Stomach (tissue), 9 donors: Measurements from ENCODE around the gene TPP2. TPM values are rescaled to one million over a fixed set of nuclear protein-coding genes. Genes with fewer than 3 reads are reported as not detected.
A peak's percentile ranks its signal among the peaks of the same experiment; 100 is the strongest.

Experiments
- DNase-seq, 2 donors: peaks; one replicate each; pipeline versions ENCODE4 v3.0.0 to v3.0.0-alpha.2; 2013 to 2019
- H3K27ac ChIP-seq, 5 donors: fragments of 200-600 bp in 4 of 5; sonication (generic) in 4 of 5; one replicate each; pipeline ENCODE4 v1.5.1; 2013 to 2019; ENCODE audit warnings: mild to moderate bottlenecking in 1 of 5, moderate library complexity in 1 of 5
- H3K27me3 ChIP-seq, 3 donors: fragments of 200-600 bp; sonication (generic); one replicate each; pipeline ENCODE4 v1.5.1; 2017 to 2019; ENCODE audit warnings: mixed run types in 1 of 3
- H3K36me3 ChIP-seq, 4 donors: fragments of 200-600 bp; sonication (generic); 1 replicate in 3 of 4; 2 replicates in 1 of 4; pipeline ENCODE4 v1.5.1; 2016 to 2019
- H3K4me1 ChIP-seq, 4 donors: fragments of 200-600 bp; sonication (generic); one replicate each; pipeline ENCODE4 v1.5.1; 2016 to 2019
- H3K4me3 ChIP-seq, 4 donors: fragments of 200-600 bp; sonication (generic) in 3 of 4; one replicate each; pipeline ENCODE4 v1.5.1; 2016 to 2019; ENCODE audit warnings: mild to moderate bottlenecking in 1 of 4
- H3K9me3 ChIP-seq, 4 donors: fragments of 200-600 bp; sonication (generic); one replicate each; pipeline ENCODE4 v1.5.1; 2016 to 2019
- EP300 ChIP-seq: sonication (generic); formaldehyde crosslinking; IDR thresholded peaks from one replicate; pipeline ENCODE4 v1.6.1; 2017; ENCODE audit warnings: antibody characterized with exemption
- POLR2A ChIP-seq, 4 donors: fragments of 450-650 bp; IDR thresholded peaks; one replicate each; pipeline ENCODE4 v1.6.1; 2016; ENCODE audit warnings: antibody characterized with exemption in 4 of 4, control low read depth in 2 of 4, mild to moderate bottlenecking in 1 of 4, moderate library complexity in 1 of 4
- POLR2AphosphoS5 ChIP-seq, 3 donors: sonication (generic); formaldehyde crosslinking; IDR thresholded peaks; one replicate each; pipeline ENCODE4 v1.6.1; 2016; ENCODE audit warnings: antibody characterized with exemption in 3 of 3
- WGBS, 5 donors: extraction: QIAGEN DNeasy Blood & Tissue Kit in 3 of 5; methylation state at CpG; one replicate each; pipeline versions ENCODE4 v1.1.5 to v1.1.7; 2013 to 2018; 5-methylcytosine and 5-hydroxymethylcytosine counted together
- intact Hi-C: fragments of 100-400 bp; cut with DNase I; formaldehyde crosslinking; loops from one replicate; pipeline ENCODE4 v1.15.1; 2023; ENCODE audit warnings: low total_unique reads
- polyA plus RNA-seq, 3 donors: library from polyadenylated mRNA; stranded (reverse); fragments of 200-250 nt; gene quantifications; one replicate each; pipeline ENCODE4 v1.2.3, GENCODE V29; 2013
- total RNA-seq, 5 donors: library from RNA; depleted of rRNA; stranded (reverse); fragments of >200 nt; gene quantifications; one replicate each; pipeline versions ENCODE4 v1.1.0 to v1.2.3, GENCODE V29; 2014 to 2016
- TF ChIP-seq, protein P1 (sequence below), 7 experiments: fragments of 450-650 bp in 4 of 7; fragments of 200-600 bp in 3 of 7; sonication (generic) in 3 of 7; IDR thresholded peaks; one replicate each; pipeline ENCODE4 v1.5.1; 2016 to 2019; ENCODE audit warnings: antibody characterized with exemption in 7 of 7, control low read depth in 2 of 7, mild to moderate bottlenecking in 1 of 7
- donor health status: healthy with polysubstance abuse.
- donor health status: Bipolar disorder and iron deficiency.
- donor health status: healthy.

TPP2 gene
- total and polyA plus RNA-seq, 8 donors: 10.1 to 103 (median 26.1) TPM

DNA sequence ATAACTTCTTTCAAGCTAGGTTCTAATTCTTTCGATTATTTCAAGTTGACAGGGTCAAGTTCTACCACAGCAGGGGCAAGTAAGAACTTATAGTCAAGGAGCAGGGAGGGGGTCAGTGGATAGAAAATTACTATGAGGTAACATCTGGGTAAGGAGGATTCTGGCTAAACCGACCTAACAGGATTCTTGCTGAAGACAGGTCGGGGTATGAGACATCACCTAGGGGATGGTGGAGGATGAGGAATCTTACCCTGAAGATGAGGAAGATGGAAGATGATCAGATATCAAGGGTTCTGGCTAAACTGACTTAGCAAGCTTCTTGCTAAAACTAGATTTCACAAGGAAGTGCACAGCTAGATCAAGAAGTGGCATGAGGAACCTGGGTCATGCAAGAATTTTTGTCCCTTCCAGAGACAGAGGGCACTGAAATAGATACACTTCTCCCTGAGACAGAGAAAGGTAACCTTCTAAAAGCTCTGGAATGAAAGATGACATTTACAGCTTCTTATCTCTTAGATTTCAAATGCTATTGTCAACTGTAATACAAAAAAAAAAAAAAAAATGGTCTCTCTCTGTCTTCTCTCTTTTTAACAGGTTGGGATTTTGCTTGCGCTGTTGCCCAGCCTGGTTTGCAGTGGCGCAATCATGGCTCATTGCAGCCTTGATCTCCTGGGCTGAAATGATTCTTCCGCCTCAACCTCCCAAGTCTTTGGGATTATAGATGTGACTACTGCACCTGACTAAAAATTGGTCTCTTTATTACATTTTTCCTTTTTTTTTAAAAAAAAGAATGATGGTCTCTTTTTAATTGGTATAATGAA is 107.7 kb downstream of the TPP2 start:
- H3K27me3 ChIP-seq: no peaks in the 10 kb centered on the region
- TF ChIP-seq POLR2AphosphoS5 (IDR thresholded peaks at IDR 0.05) (no peak), POLR2A (IDR thresholded peaks at IDR 0.05) (no peak), EP300 (no peak)
- TF ChIP-seq, protein P1, sequence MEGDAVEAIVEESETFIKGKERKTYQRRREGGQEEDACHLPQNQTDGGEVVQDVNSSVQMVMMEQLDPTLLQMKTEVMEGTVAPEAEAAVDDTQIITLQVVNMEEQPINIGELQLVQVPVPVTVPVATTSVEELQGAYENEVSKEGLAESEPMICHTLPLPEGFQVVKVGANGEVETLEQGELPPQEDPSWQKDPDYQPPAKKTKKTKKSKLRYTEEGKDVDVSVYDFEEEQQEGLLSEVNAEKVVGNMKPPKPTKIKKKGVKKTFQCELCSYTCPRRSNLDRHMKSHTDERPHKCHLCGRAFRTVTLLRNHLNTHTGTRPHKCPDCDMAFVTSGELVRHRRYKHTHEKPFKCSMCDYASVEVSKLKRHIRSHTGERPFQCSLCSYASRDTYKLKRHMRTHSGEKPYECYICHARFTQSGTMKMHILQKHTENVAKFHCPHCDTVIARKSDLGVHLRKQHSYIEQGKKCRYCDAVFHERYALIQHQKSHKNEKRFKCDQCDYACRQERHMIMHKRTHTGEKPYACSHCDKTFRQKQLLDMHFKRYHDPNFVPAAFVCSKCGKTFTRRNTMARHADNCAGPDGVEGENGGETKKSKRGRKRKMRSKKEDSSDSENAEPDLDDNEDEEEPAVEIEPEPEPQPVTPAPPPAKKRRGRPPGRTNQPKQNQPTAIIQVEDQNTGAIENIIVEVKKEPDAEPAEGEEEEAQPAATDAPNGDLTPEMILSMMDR (IDR thresholded peaks at IDR 0.05): no peak

DNA sequence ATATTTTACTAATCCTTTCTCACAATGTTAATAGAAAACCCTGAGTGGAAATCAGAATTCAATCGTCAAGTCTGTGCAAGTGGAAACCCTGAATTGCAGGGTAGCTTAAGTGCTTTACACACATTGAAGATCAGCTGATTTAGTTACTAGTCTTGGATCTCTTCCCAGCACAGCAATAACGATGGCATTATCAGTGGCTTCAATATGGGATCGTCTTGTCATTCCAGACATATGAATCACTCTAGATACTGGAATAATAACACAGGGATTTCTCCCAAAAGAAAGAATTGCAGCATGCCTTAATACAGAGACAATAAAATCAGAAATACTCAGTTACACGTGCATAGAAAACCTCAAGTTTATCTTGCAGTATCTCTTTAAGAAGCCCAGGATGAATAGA is 110.7 kb downstream of the TPP2 start:
- H3K4me3 ChIP-seq: no peak overlapping the region
- TF ChIP-seq, protein P1 (IDR thresholded peaks at IDR 0.05): no peak
- TF ChIP-seq POLR2AphosphoS5 (IDR thresholded peaks at IDR 0.05): no peak
- TF ChIP-seq POLR2A (IDR thresholded peaks at IDR 0.05): no peak
- no peaks in the 10 kb centered on the region for H3K4me1 ChIP-seq
- DNase-seq: peak in 1 of 2 donors; percentile 12
- WGBS, 5 donors: 26 to 42% (median 34%) methylated on average over 4 of the region's 4 CpGs
- H3K36me3 ChIP-seq: no peaks in the 10 kb centered on the region
- intact Hi-C loops: no loop called here
- no peak overlapping the region for H3K27ac ChIP-seq
- no peaks in the 10 kb centered on the region for H3K27me3 ChIP-seq
- H3K9me3 ChIP-seq: peaks cover 0 to 12% (median 6%) of the 10 kb centered on the region in 4 donors

More for the DNA sequence above, 107.7 kb downstream of the TPP2 start:
- Histone ChIP-seq H3K4me3 (no peak overlapping the region), H3K4me1 (no peaks in the 10 kb centered on the region), H3K36me3 (no peaks in the 10 kb centered on the region), H3K27ac (no peak overlapping the region), H3K9me3 (peaks cover 0 to 7% (median 6%) of the 10 kb centered on the region in 4 donors)
- DNase-seq: no peak
- WGBS, 5 donors: 74 to 82% (median 79%) methylated on average over 6 of the region's 6 CpGs
- intact Hi-C loops: no loop called here

DNA sequence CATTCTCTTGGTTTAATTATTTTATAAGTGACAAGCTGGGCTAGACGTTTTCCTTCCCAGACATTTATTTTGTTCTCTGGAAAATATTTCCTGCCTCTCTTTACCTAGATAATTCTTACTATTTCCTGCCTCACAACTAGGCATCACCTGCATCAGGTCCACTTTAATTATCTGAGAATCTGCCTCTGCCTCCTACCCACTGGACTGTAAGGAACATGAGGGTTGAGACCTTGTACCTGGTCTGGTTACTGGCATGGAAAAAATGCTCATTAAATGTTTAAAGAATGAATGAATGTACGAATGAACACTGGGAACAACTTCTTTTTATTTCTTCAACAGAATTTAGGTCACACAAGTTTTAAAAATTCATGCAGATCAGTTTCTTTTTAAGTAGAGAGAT is 111.4 kb downstream of the TPP2 start:
- no peak for DNase-seq
- H3K9me3 ChIP-seq: peaks cover 0 to 12% (median 6%) of the 10 kb centered on the region in 4 donors
- TF ChIP-seq POLR2A (IDR thresholded peaks at IDR 0.05) (no peak), EP300 (no peak), POLR2AphosphoS5 (IDR thresholded peaks at IDR 0.05) (no peak)
- TF ChIP-seq, protein P1 (IDR thresholded peaks at IDR 0.05): no peak
- H3K36me3 ChIP-seq: no peaks in the 10 kb centered on the region
- no peak overlapping the region for H3K27ac ChIP-seq
- H3K4me3 ChIP-seq: no peak overlapping the region
- no peaks in the 10 kb centered on the region for H3K27me3 ChIP-seq
- intact Hi-C loops: no loop called here
- 44 to 55% (median 49%) methylated on average over 2 of the region's 2 CpGs for WGBS, 5 donors
- H3K4me1 ChIP-seq: no peaks in the 10 kb centered on the region

DNA sequence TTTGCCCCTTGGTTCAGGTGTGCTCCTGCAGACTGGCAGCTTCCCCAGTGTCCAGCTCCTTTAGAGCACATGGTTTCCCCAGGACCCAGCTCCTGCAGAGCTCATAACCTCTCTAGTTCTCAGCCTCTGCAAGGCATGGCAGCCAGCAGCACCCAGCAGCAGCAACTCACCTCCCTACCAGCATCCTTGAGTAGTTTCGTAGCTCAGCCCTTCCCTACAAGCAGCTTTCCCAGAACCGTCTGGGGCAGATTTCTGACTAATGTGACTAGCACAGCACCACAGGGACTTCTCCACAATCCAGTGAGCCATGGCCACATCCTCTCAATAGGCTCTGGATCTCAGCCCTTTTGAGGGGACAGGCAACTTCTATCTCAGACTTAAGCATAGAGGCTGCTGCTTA is 112.2 kb downstream of the TPP2 start:
- Histone ChIP-seq H3K36me3 (no peaks in the 10 kb centered on the region), H3K9me3 (peaks cover 0 to 12% (median 6%) of the 10 kb centered on the region in 4 donors), H3K27ac (no peak overlapping the region), H3K4me3 (no peak overlapping the region), H3K27me3 (no peaks in the 10 kb centered on the region), H3K4me1 (no peaks in the 10 kb centered on the region)
- WGBS, 5 donors: 77 to 85% (median 83%) methylated on average over 2 of the region's 2 CpGs
- no peak for DNase-seq
- TF ChIP-seq POLR2AphosphoS5 (IDR thresholded peaks at IDR 0.05) (no peak), POLR2A (IDR thresholded peaks at IDR 0.05) (no peak), EP300 (no peak)
- TF ChIP-seq, protein P1 (IDR thresholded peaks at IDR 0.05): no peak
- intact Hi-C loops: no loop called here
